Gastrocnemius medialis (tissue), 4 donors: Measurements from ENCODE around the gene ZNF578. TPM values are rescaled to one million over a fixed set of nuclear protein-coding genes. Genes with fewer than 3 reads are reported as not detected.
"Not testable (repeated sequence)": the region's sequence is repeated elsewhere in the genome, so short reads cannot be mapped to it uniquely, and the experiment has no call there.

ENCODE experiments used
- ATAC-seq, 2 donors: fragments of 150-250 bp; one replicate each; pipeline ENCODE4 v1.9.1; 2016
- DNase-seq, 2 donors: peaks; one replicate each; pipeline ENCODE4 v3.0.0-alpha.2; 2019
- H3K27ac ChIP-seq, 4 donors: fragments of 200-600 bp; sonication (generic); 1 replicate in 1 of 4; 2 replicates in 3 of 4; pipeline ENCODE4 v1.5.1; 2016 to 2018; ENCODE audit warnings: mild to moderate bottlenecking in 2 of 4, moderate library complexity in 1 of 4
- H3K27me3 ChIP-seq, 3 donors: fragments of 200-600 bp; sonication (generic) in 2 of 3; 1 replicate in 1 of 3; 2 replicates in 2 of 3; pipeline versions ENCODE4 v1.5.1 to v1.6.0; 2016 to 2019; ENCODE audit warnings: mild to moderate bottlenecking in 1 of 3, moderate library complexity in 1 of 3
- H3K36me3 ChIP-seq, 2 donors: fragments of 200-600 bp; sonication (generic) in 1 of 2; one replicate each; pipeline ENCODE4 v1.5.1; 2017 to 2018
- H3K4me1 ChIP-seq, 2 donors: fragments of 200-600 bp; sonication (generic) in 1 of 2; one replicate each; pipeline ENCODE4 v1.5.1; 2016 to 2017; ENCODE audit warnings: mild to moderate bottlenecking in 2 of 2
- H3K4me3 ChIP-seq, 4 donors: fragments of 200-600 bp; sonication (generic) in 3 of 4; 1 replicate in 1 of 4; 2 replicates in 3 of 4; pipeline ENCODE4 v1.5.1; 2016 to 2019; ENCODE audit warnings: mild to moderate bottlenecking in 2 of 4
- H3K9me3 ChIP-seq, 3 donors: fragments of 200-600 bp; sonication (generic) in 2 of 3; 1 replicate in 1 of 3; 2 replicates in 2 of 3; pipeline ENCODE4 v1.5.1; 2016 to 2019
- CTCF ChIP-seq, 5 experiments: fragments of 450-650 bp in 3 of 5; fragments of 200-600 bp in 2 of 5; sonication (generic) in 2 of 5; IDR thresholded peaks in 4 of 5; conservative IDR thresholded peaks in 1 of 5; 1 replicate in 4 of 5; 2 replicates in 1 of 5; pipeline ENCODE4 v1.5.1; 2016 to 2019; ENCODE audit warnings: antibody characterized with exemption in 5 of 5, mild to moderate bottlenecking in 3 of 5, moderate library complexity in 3 of 5
- POLR2A ChIP-seq, 2 donors: fragments of 450-650 bp; IDR thresholded peaks; one replicate each; pipeline ENCODE4 v1.6.1; 2017; ENCODE audit warnings: antibody characterized with exemption in 2 of 2, mild to moderate bottlenecking in 2 of 2, moderate library complexity in 2 of 2
- in situ Hi-C, 4 donors: fragments of 200-750 bp; cut with MboI; loops; one replicate each; pipeline versions ENCODE4 v1.15.0 to v1.8.0; 2017; ENCODE audit warnings: low sequenced_read_pairs in 4 of 4
- intact Hi-C: fragments of 100-400 bp; cut with DNase I; formaldehyde crosslinking; loops from one replicate; pipeline ENCODE4 v1.15.1; 2023; ENCODE audit warnings: low total_unique reads
- total RNA-seq, 4 donors: library from RNA; depleted of rRNA; stranded (reverse); fragments of >200 nt; gene quantifications; one replicate each; pipeline versions ENCODE4 v1.1.0 to v1.2.3, GENCODE V29; 2016

ZNF578 gene
- total RNA-seq, 4 donors from 2014 or later = 0.20 to 0.63 (median 0.33) TPM; not detected in 1

- peaks cover 17 to 93% (median 69%) of the 10 kb centered on the region in 3 donors for H3K9me3 ChIP-seq
- H3K27me3 ChIP-seq = no peaks in the 10 kb centered on the region
- no peaks in the 10 kb centered on the region for H3K4me1 ChIP-seq
- TF ChIP-seq CTCF (IDR thresholded peaks at IDR 0.05 in 4 of 5, conservative IDR thresholded peaks at IDR 0.05 in 1 of 5) (no peak), POLR2A (IDR thresholded peaks at IDR 0.05) (no peak)
- no peak overlapping the region for H3K27ac ChIP-seq
- DNase-seq (no peak), ATAC-seq (no peak)
- no peak overlapping the region for H3K4me3 ChIP-seq
- H3K36me3 ChIP-seq = peaks cover 0 to 6% of the 10 kb centered on the region in 2 donors
- in situ Hi-C loops (no loop called here), intact Hi-C loops (no loop called here)
Measured at GRCh38 chr19:52473655-52474350, 20.4 kb downstream of the ZNF578 start.

- DNase-seq = no peak
- no peaks in the 10 kb centered on the region for H3K4me1 ChIP-seq
- no peak for ATAC-seq
- in situ Hi-C loops = no loop called here
- H3K4me3 ChIP-seq = peak overlapping the region in 1 of 4 donors; percentile 10
- H3K9me3 ChIP-seq = peaks cover 17 to 87% (median 71%) of the 10 kb centered on the region in 3 donors
- no peak overlapping the region for H3K27ac ChIP-seq
- H3K36me3 ChIP-seq = peaks cover 0 to 6% of the 10 kb centered on the region in 2 donors
- TF ChIP-seq CTCF (IDR thresholded peaks at IDR 0.05 in 4 of 5, conservative IDR thresholded peaks at IDR 0.05 in 1 of 5) (no peak), POLR2A (IDR thresholded peaks at IDR 0.05) (no peak)
- H3K27me3 ChIP-seq = no peaks in the 10 kb centered on the region
- intact Hi-C loops = no loop called here
Measured at GRCh38 chr19:52474351-52475127, 21.2 kb downstream of the ZNF578 start.

- H3K4me3 ChIP-seq, H3K36me3 ChIP-seq, intact Hi-C loops, ATAC-seq, DNase-seq, H3K27ac ChIP-seq, H3K27me3 ChIP-seq, H3K4me1 ChIP-seq, in situ Hi-C loops: not testable (repeated sequence)
- peaks cover 3 to 22% (median 11%) of the 10 kb centered on the region in 3 donors for H3K9me3 ChIP-seq
Measured at GRCh38 chr19:52484111-52484743, 30.9 kb downstream of the ZNF578 start.

GRCh38 chr19:52485064-52485463 lies 31.7 kb downstream of the ZNF578 start:
- H3K27ac ChIP-seq, H3K27me3 ChIP-seq, intact Hi-C loops, H3K4me1 ChIP-seq, ATAC-seq, in situ Hi-C loops, H3K36me3 ChIP-seq, DNase-seq, H3K4me3 ChIP-seq: not testable (repeated sequence)
- peaks cover 3 to 22% (median 8%) of the 10 kb centered on the region in 3 donors for H3K9me3 ChIP-seq

GRCh38 chr19:52485561-52486240 lies 32.3 kb downstream of the ZNF578 start:
- peaks cover 3 to 19% (median 5%) of the 10 kb centered on the region in 3 donors for H3K9me3 ChIP-seq
- H3K27ac ChIP-seq, ATAC-seq, H3K4me3 ChIP-seq, in situ Hi-C loops, DNase-seq, H3K27me3 ChIP-seq, H3K36me3 ChIP-seq, H3K4me1 ChIP-seq, intact Hi-C loops: not testable (repeated sequence)
